ELR (cell line): ENCODE measurements around the gene SEC11C.
A peak's percentile ranks its signal among the peaks of the same experiment; 100 is the strongest.

Source experiments
- DNase-seq: peaks from one replicate; pipeline ENCODE4 v3.0.0-alpha.2; 2015; ENCODE audit warnings: low read depth

The SEC11C gene

GRCh38 chr18:59144483-59144882 is 4.8 kb downstream of the SEC11C start:
- no peak for DNase-seq

GRCh38 chr18:59145055-59145454 is 5.4 kb downstream of the SEC11C start:
- DNase-seq = no peak

GRCh38 chr18:59148192-59148591 is 8.5 kb downstream of the SEC11C start:
- no peak for DNase-seq

DNA sequence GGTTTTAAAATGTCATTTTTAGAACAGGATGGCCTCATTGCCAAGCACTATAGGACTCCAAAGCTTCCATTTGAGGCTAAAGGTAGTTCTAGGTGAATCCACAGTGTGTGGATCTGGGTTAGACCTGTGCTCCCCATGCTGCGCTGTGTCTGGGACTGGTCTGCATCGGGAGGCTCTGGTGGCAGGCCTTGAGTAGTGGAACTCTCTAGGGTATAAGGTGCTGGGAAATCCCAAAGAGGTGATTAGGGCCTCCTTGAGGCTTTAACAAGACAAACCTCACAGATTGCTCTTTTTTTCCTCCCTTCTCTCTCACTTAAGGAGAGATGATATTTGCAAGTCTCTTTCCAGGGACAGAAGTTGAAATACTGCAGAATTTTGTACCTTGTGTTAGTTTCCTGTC is 9.3 kb downstream of the SEC11C start:
- DNase-seq = no peak

DNA sequence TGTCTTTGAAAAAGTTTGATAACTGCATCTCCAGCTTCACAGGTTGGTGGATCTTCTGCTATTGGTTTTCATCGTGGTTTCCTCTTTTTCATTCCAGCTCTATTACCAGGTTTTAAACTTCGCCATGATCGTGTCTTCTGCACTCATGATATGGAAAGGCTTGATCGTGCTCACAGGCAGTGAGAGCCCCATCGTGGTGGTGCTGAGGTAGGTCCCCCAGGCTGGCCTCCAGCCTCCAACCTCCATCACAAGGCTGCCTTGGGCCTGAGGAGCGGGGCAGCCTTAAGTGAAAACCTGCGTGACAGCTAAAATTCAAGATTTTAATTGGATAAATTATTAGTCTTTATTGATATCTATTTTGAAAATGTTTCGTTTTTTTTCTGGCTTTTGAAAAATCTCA is 9.7 kb downstream of the SEC11C start:
- DNase-seq = no peak

- DNase-seq = peak; percentile 2
These were observed 10.6 kb downstream of the SEC11C start for GRCh38 chr18:59150236-59150635.

DNA sequence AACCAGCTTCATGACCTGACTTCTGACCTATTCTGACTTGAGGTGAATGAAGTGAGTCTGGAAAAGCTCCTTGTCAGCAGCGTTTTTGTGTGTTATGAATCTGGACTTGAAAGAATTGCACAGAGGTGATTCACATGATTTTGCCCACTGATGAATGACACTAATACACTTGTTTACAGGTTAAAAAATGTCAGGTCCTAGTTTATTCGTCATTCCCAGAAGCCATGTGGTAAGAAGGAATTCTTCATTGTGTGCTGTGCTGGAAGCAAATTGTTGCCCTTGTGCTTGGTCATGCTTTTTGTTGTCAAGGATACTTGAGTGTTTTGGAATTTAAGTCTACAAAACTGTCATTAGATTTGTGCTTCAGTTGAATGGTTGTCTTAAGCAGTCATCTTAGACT is 15.5 kb downstream of the SEC11C start:
- peak; percentile 87 for DNase-seq

GRCh38 chr18:59156316-59156715 is 16.6 kb downstream of the SEC11C start:
- DNase-seq = no peak

- DNase-seq = no peak
These were observed 19.6 kb downstream of the SEC11C start for GRCh38 chr18:59159265-59159664.

GRCh38 chr18:59159986-59160385 is 20.3 kb downstream of the SEC11C start:
- DNase-seq = no peak

- peak; percentile 10 for DNase-seq
These were observed 33.1 kb downstream of the SEC11C start for GRCh38 chr18:59172664-59173249.

GRCh38 chr18:59177485-59177884 is 37.8 kb downstream of the SEC11C start:
- no peak for DNase-seq

DNA sequence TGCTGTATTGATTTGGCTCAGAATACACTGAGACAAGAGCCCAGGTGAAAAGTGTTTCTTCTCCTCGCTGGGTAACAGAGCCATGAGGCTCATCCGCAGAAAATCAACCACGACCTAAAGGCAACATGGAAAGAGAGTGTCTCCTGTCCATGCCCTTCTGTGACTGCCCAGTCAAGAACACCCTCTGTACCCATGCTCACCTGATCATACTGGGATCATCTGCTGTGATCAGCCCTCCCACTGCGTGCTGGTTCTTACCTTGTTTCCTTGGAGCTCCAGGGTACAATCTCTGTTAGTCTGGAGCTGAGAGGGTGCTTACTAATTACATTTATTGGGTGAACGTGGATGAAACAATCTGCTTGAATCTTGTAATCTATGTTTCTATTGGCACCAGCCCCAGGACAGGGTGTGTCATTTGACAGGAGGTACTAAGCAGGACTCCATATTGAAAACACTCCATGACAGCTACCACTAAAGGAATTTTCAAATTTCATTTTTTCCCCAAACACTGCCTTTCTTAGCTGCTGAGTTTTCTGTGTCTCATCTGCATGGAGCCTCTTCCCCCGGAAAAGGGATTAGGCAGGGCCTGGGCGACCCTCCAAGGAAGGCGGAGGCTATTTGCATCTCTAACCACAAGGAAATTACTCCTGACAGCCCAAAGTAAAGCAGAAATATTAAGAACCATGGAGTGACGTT is 40.6 kb downstream of the SEC11C start:
- peak; percentile 37 for DNase-seq

- no peak for DNase-seq
These were observed 43.0 kb downstream of the SEC11C start for GRCh38 chr18:59182673-59183072.

- DNase-seq = no peak
These were observed 49.3 kb downstream of the SEC11C start for GRCh38 chr18:59189008-59189407.

DNA sequence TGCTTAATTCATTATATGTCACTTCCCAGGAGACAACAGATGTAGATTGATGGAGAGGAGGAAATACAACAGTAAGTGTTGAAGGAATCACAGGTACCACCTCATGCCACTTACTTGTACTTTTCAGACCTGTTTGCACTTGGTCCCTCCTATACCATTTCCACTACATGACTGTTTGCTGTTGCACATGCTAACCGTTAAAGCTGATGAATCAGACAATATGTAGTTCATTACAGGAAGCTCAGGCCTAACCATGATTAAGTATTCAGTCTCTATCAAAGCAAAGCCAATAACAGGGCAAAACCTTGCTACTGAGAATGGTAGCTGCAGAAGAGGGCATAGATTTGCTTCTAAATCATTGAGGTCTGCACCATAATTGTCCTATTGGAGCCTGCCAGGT is 50.1 kb downstream of the SEC11C start:
- DNase-seq = peak; percentile 22

GRCh38 chr18:59196161-59196725 is 56.6 kb downstream of the SEC11C start:
- no peak for DNase-seq

DNA sequence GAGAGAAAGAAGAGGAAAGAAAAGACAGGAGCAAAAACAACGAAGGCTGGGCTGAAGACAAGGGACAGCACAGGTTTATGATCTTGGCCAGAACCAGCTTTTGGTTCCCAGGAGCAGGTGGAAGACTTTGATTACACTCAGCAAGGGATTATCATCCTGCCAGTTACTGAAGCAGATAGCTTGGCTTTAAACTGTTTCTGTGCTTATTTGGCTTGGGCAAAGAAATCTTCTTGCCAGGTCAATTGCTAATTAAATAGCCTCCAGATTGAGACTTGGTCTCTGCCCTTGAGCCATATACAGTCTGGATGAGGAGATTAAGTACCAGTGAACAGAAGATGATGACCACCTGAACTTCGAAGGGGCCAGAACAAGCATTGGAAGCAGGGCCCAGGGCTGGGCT is 58.0 kb downstream of the SEC11C start:
- DNase-seq = no peak

GRCh38 chr18:59198215-59198614 is 58.5 kb downstream of the SEC11C start:
- DNase-seq = no peak

DNA sequence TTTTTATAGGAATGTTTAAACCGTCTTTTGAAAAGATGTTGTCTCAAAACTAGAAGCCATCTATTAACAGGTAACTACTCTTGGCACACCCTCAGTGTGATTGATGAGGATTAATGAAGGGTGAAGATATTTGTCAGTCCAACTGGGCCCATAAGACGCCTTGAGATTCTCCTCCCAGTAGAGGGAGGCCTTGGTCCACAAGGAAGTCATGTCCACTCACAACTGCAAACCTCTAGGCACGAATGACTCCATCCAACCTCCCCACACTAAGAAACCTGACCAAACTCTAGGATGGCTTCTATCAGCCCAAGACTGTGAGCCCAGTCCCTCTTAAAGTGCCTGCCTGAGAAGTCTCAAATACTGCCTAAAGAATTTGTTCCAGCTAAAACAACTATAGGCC is 61.1 kb downstream of the SEC11C start:
- DNase-seq = peak; percentile 58

GRCh38 chr18:59202258-59202820 is 62.7 kb downstream of the SEC11C start:
- peak; percentile 9 for DNase-seq

DNA sequence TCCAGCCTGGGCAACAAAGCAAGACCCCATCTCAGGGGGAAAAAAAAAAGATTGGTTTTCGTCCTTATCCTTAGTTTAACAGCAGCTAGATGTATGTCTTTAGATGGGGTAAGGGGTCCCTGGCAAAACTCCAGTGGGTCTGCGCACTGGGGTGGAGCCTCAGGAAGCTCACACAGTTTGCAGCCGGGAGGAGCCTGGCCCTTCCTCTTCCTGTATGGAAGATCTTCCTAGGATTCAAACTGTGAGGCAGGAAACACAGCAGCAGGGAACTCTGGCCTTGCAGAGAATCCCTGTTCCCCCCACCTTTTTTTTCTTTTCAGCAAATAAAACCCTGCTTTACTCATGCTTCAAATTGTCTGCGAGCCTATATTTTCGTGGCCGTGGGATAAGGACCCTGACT is 67.8 kb downstream of the SEC11C start:
- no peak for DNase-seq
